Keratinocyte (primary cell): ENCODE measurements around the gene EPSTI1. TPM values are rescaled to one million over a fixed set of nuclear protein-coding genes. Genes with fewer than 3 reads are reported as not detected.

ENCODE experiments used
- DNase-seq: peaks from one replicate; pipeline ENCODE4 v3.0.0-alpha.2; 2011; ENCODE audit warnings: low read depth, missing footprints, low spot score
- FAIRE-seq: peaks from 2 replicates; lab custom pipeline; 2011; peaks lifted over from hg19 to GRCh38; lab: Jason Lieb, UNC
- H2AFZ ChIP-seq: 2 replicates; pipeline ENCODE4 v1.6.0; 2012; ENCODE audit warnings: low read length, control low read depth, inconsistent platforms; ENCODE audit not compliant: control insufficient read depth
- H3K27ac ChIP-seq: 2 replicates; pipeline ENCODE4 v1.5.1; 2011; ENCODE audit warnings: low read length; ENCODE audit not compliant: control insufficient read depth, insufficient read depth
- H3K27me3 ChIP-seq: 3 replicates; pipeline ENCODE4 v1.6.0; 2011; ENCODE audit warnings: low read length; ENCODE audit not compliant: control insufficient read depth, insufficient read depth; ENCODE audit errors: extremely low read depth
- H3K36me3 ChIP-seq, 2 experiments: 2 replicates in 1 of 2; 3 replicates in 1 of 2; pipeline ENCODE4 v1.5.1; 2011; ENCODE audit warnings: low read length in 2 of 2, mild to moderate bottlenecking in 1 of 2; ENCODE audit not compliant: control insufficient read depth in 2 of 2, insufficient read depth in 2 of 2; ENCODE audit errors: extremely low read depth in 1 of 2
- H3K4me1 ChIP-seq: 3 replicates; pipeline ENCODE4 v1.5.1; 2011; ENCODE audit warnings: low read length; ENCODE audit not compliant: control insufficient read depth, insufficient read depth; ENCODE audit errors: extremely low read depth
- H3K4me2 ChIP-seq: 3 replicates; pipeline ENCODE4 v1.6.0; 2011; ENCODE audit warnings: low read depth, low read length; ENCODE audit not compliant: control insufficient read depth, insufficient read depth; ENCODE audit errors: extremely low read depth
- H3K4me3 ChIP-seq, 3 experiments: fragments of 200-600 bp in 1 of 3; sonication (generic) in 1 of 3; 2 replicates in 2 of 3; 3 replicates in 1 of 3; pipeline ENCODE4 v1.5.1; 2011 to 2016; ENCODE audit warnings: low read length in 3 of 3, mild to moderate bottlenecking in 3 of 3, control low read depth in 2 of 3, inconsistent platforms in 1 of 3, low read depth in 1 of 3, mixed read lengths in 1 of 3, mixed run types in 1 of 3, moderate library complexity in 1 of 3; ENCODE audit not compliant: control insufficient read depth in 2 of 3, insufficient read depth in 2 of 3; ENCODE audit errors: extremely low read depth in 1 of 3
- H3K79me2 ChIP-seq: 2 replicates; pipeline ENCODE4 v1.6.0; 2012; ENCODE audit warnings: low read length; ENCODE audit not compliant: control insufficient read depth, insufficient read depth
- H3K9ac ChIP-seq: 3 replicates; pipeline ENCODE4 v1.6.0; 2011; ENCODE audit warnings: low read length; ENCODE audit not compliant: control insufficient read depth, insufficient read depth; ENCODE audit errors: extremely low read depth
- H3K9me1 ChIP-seq: 3 replicates; pipeline ENCODE4 v1.6.0; 2011; ENCODE audit warnings: low read length; ENCODE audit not compliant: control insufficient read depth, insufficient read depth; ENCODE audit errors: extremely low read depth
- H3K9me3 ChIP-seq: 2 replicates; pipeline ENCODE4 v1.5.1; 2012; ENCODE audit warnings: low read depth, low read length; ENCODE audit not compliant: control insufficient read depth
- H4K20me1 ChIP-seq: 3 replicates; pipeline ENCODE4 v1.6.0; 2011; ENCODE audit warnings: low read length; ENCODE audit not compliant: control insufficient read depth, insufficient read depth; ENCODE audit errors: extremely low read depth
- EZH2 ChIP-seq: IDR thresholded peaks from one replicate; pipeline ENCODE4 v1.6.1; 2012; ENCODE audit warnings: inconsistent platforms, mild to moderate bottlenecking, low read length, moderate library complexity
- dilution Hi-C: fragments of 300-500 bp; cut with MboI; formaldehyde crosslinking; loops from one replicate; pipeline ENCODE4 v1.7.0; 2020; ENCODE audit warnings: low sequenced_read_pairs; ENCODE audit not compliant: extremely low pct_ligation_motif_present
- polyA plus RNA-seq, 5 experiments: library from polyadenylated mRNA; depleted of rRNA in 3 of 5; stranded (reverse) in 3 of 5; stranded (forward) in 1 of 5; unstranded in 1 of 5; fragments of >200 nt; gene quantifications; 1 replicate in 1 of 5; 2 replicates in 3 of 5; 3 replicates in 1 of 5; pipeline versions ENCODE4 v1.2.1 to v1.2.3, GENCODE V29; 2011 to 2012; ENCODE audit warnings: missing spikeins in 2 of 5, low read depth in 1 of 5, low replicate concordance in 1 of 5
- TF ChIP-seq, protein P1 (sequence below), 3 experiments: IDR thresholded peaks in 1 of 3; conservative IDR thresholded peaks in 1 of 3; optimal IDR thresholded peaks in 1 of 3; 2 replicates in 2 of 3; 3 replicates in 1 of 3; pipeline versions ENCODE3 to v1.5.1; 2011; ENCODE audit warnings: low read length in 3 of 3, mild to moderate bottlenecking in 3 of 3, moderate library complexity in 2 of 3, control low read depth in 1 of 3, inconsistent platforms in 1 of 3; ENCODE audit not compliant: insufficient read depth in 2 of 3; ENCODE audit errors: extremely low read depth in 1 of 3

Gene EPSTI1
- polyA plus RNA-seq, 1 donor (not counting 4 experiments of a cell fraction or from before 2014, with no cell fraction given): 13.0 TPM

DNA sequence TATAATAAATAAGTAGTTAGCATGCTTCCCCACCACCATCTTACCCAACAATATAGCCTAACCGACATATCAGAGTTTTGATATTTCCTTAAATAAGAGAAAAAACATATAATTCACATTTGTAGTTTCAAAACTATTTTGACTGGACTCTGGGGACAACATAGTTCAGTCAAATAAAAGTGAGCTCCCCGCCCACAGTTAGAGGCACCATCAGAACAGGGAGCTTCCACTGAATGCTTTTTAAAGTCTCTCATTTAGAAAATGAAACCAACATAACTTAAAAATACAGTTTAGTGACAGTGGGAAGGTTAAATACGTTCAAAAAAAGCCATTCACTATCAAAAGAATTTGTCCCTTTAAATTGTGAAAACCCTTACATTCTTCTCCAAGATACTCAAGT lies 92.8 kb downstream of the EPSTI1 start:
- FAIRE-seq: no peak
- no peaks in the 10 kb centered on the region for H3K9me3 ChIP-seq
- H3K9me1 ChIP-seq: no peaks in the 10 kb centered on the region

GRCh38 chr13:42895776-42896175 lies 96.3 kb downstream of the EPSTI1 start:
- no peak overlapping the region for H3K27ac ChIP-seq
- no peaks in the 10 kb centered on the region for H3K4me1 ChIP-seq
- FAIRE-seq (no peak), DNase-seq (no peak)
- TF ChIP-seq, protein P1, sequence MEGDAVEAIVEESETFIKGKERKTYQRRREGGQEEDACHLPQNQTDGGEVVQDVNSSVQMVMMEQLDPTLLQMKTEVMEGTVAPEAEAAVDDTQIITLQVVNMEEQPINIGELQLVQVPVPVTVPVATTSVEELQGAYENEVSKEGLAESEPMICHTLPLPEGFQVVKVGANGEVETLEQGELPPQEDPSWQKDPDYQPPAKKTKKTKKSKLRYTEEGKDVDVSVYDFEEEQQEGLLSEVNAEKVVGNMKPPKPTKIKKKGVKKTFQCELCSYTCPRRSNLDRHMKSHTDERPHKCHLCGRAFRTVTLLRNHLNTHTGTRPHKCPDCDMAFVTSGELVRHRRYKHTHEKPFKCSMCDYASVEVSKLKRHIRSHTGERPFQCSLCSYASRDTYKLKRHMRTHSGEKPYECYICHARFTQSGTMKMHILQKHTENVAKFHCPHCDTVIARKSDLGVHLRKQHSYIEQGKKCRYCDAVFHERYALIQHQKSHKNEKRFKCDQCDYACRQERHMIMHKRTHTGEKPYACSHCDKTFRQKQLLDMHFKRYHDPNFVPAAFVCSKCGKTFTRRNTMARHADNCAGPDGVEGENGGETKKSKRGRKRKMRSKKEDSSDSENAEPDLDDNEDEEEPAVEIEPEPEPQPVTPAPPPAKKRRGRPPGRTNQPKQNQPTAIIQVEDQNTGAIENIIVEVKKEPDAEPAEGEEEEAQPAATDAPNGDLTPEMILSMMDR (optimal IDR thresholded peaks at IDR 0.05 in 1 of 3, IDR thresholded peaks at IDR 0.05 in 1 of 3, conservative IDR thresholded peaks at IDR 0.05 in 1 of 3; ENCODE audit: extremely low read depth in 1 of 3, insufficient read depth in 2 of 3, low read length in 3 of 3): no peak
- TF ChIP-seq EZH2: no peak
- no peaks in the 10 kb centered on the region for H3K36me3 ChIP-seq
- H3K9ac ChIP-seq: no peak overlapping the region
- no peaks in the 10 kb centered on the region for H3K9me3 ChIP-seq
- dilution Hi-C loops: no loop called here
- H3K4me3 ChIP-seq: no peak overlapping the region
- no peaks in the 10 kb centered on the region for H4K20me1 ChIP-seq
- no peaks in the 10 kb centered on the region for H3K27me3 ChIP-seq
- H2AFZ ChIP-seq: no peak overlapping the region
- no peaks in the 10 kb centered on the region for H3K9me1 ChIP-seq
- no peak overlapping the region for H3K4me2 ChIP-seq
- no peaks in the 10 kb centered on the region for H3K79me2 ChIP-seq

More for the DNA sequence above, 92.8 kb downstream of the EPSTI1 start:
- Histone ChIP-seq H3K9ac (no peak overlapping the region), H3K4me2 (no peak overlapping the region), H2AFZ (no peak overlapping the region), H3K4me3 (no peak overlapping the region), H3K36me3 (no peaks in the 10 kb centered on the region), H3K27me3 (no peaks in the 10 kb centered on the region), H3K27ac (no peak overlapping the region), H4K20me1 (no peaks in the 10 kb centered on the region), H3K79me2 (no peaks in the 10 kb centered on the region), H3K4me1 (no peaks in the 10 kb centered on the region)
- dilution Hi-C loops: no loop called here
- TF ChIP-seq, protein P1 (optimal IDR thresholded peaks at IDR 0.05 in 1 of 3, IDR thresholded peaks at IDR 0.05 in 1 of 3, conservative IDR thresholded peaks at IDR 0.05 in 1 of 3; ENCODE audit: extremely low read depth in 1 of 3, insufficient read depth in 2 of 3, low read length in 3 of 3): no peak
- no peak for TF ChIP-seq EZH2
- no peak for DNase-seq
